Measurements from ENCODE around the gene NAP1L5.

NAP1L5 gene

DNA sequence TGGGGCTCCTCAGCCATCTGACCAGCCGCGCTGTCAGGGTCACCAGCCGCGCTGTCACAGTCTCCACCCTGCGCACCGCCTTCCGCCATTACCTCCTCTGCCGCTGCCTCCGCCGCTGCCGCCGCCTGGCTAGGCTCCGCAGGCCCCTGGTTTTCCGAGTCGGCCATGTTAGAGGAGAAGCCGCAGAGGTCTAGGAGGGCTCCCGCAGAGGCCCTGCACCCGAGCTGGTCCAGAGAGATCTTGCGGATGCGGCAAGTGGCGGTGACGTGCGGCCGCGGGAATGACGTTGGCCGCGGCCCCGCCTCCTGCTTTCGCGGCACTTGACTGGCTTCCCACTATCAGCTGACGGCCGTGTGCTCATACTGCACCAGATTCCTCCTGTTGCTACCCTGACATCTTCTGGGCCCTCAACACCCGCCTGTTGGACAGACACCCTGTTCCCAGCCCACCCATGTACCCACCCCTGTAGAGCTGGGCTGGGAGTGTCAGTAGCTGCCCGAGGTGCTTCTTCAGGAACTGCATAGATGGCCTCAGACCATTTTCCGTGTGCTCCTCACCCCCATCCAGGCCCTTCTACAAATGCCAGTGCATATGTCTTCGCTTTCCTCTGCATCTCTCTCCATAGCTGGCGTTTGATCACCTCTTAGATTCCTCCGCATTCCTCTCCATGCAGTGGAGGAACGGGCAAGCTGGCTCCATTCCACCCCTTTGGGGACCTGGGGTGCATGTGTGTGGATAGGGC lies at the start of gene NAP1L5:
NAP1L5 (minus strand) TSS at position 242 of the 742 bp plus-strand sequence; CDS start at position 167, 75 bp downstream.
- TF ChIP-seq ZNF274 (IDR thresholded peaks at IDR 0.05; ENCODE audit: low read depth, low read length) = no peak
- peak within 1 kb of the TSS; percentile 52; the same call in 1 of the 2 replicates for H3K4me3 ChIP-seq (ENCODE audit: low read length)

- no peak overlapping the region for H3K4me3 ChIP-seq (ENCODE audit: low read length)
- TF ChIP-seq ZNF274 (IDR thresholded peaks at IDR 0.05; ENCODE audit: low read depth, low read length) = no peak
Observed at GRCh38 chr4:88747351-88747750, 49.7 kb upstream of the NAP1L5 start.

DNA sequence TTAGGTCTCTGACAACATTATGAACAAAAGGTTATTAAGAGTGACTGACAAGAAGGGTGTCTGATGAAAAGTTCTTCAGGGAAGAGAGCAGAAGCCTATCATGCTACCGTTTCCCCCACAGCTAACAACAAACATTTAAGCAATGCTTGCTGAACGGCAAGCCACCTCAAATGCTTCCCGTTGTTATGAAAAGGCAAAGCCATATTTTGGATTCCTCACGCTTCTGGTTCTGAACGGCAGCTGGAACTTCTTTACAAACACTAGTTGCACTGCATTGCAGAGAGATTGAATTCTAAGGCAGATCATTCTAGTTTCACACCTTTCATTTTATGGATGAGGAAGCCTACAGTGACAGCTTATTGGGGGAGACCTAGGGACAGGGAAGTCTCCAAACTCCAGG lies 48.6 kb upstream of the NAP1L5 start:
- no peak for TF ChIP-seq ZNF274 (IDR thresholded peaks at IDR 0.05; ENCODE audit: low read depth, low read length)

DNA sequence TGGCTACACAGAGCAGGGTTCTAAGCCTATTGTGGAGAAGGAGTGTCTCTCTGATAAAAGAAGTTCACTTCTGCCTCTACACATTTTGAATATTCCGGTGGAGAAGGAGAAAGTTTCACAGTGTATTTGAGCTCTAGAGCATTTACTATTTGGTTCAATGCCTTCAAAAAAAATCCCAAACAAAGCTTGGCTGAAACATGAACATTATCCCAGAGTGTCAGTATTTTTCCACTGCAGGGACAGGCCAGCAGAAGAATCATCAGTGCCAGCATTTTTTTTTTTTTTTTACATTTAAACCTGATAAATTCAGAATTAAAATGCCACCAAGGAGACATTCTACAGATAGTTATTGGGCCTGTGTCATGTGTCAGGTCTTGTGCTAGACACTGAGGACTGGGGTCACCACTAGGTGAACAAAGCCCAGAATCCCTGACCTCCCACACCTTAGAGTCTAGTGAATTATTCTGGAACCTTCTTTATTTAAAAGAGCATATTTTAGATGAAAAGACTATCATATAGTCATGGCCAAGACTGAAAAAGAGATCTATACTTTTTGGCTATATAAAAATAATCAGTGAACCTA lies 48.0 kb upstream of the NAP1L5 start:
- no peak for TF ChIP-seq ZNF274 (IDR thresholded peaks at IDR 0.05; ENCODE audit: low read depth, low read length)
- no peak overlapping the region for H3K4me3 ChIP-seq (ENCODE audit: low read length)

More for the DNA sequence above, 48.6 kb upstream of the NAP1L5 start:
- no peak overlapping the region for H3K4me3 ChIP-seq (ENCODE audit: low read length)

GRCh38 chr4:88745175-88745574 lies 47.5 kb upstream of the NAP1L5 start:
- no peak for TF ChIP-seq ZNF274 (IDR thresholded peaks at IDR 0.05; ENCODE audit: low read depth, low read length)
- H3K4me3 ChIP-seq (ENCODE audit: low read length) = no peak overlapping the region

GRCh38 chr4:88744609-88745008 lies 47.0 kb upstream of the NAP1L5 start:
- TF ChIP-seq ZNF274 (IDR thresholded peaks at IDR 0.05; ENCODE audit: low read depth, low read length) = no peak
- H3K4me3 ChIP-seq (ENCODE audit: low read length) = no peak overlapping the region

GRCh38 chr4:88743696-88744095 lies 46.1 kb upstream of the NAP1L5 start:
- TF ChIP-seq ZNF274 (IDR thresholded peaks at IDR 0.05; ENCODE audit: low read depth, low read length) = no peak
- H3K4me3 ChIP-seq (ENCODE audit: low read length) = no peak overlapping the region

GRCh38 chr4:88742561-88742960 lies 44.9 kb upstream of the NAP1L5 start:
- no peak overlapping the region for H3K4me3 ChIP-seq (ENCODE audit: low read length)
- no peak for TF ChIP-seq ZNF274 (IDR thresholded peaks at IDR 0.05; ENCODE audit: low read depth, low read length)

DNA sequence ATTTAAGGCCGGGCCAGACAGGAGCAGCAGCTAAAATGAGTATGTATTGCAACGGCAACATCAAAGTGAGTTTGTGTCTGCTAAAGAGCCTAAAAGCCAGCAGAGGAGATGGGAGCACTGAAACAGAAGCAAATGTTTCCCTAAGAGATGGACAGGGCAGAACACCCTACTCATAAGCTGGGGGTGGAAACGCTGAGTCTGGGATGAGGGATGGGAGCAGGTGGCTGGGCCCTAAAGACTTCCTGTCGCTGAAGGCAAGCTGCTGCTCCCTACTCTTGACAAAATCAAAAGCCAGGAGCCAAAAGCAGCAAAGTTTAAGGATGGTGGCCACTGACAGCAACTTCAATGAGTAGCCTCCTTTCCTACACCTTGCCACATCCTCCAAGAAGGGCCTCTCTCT lies 40.6 kb upstream of the NAP1L5 start:
- no peak overlapping the region for H3K4me3 ChIP-seq (ENCODE audit: low read length)
- TF ChIP-seq ZNF274 (IDR thresholded peaks at IDR 0.05; ENCODE audit: low read depth, low read length) = no peak

DNA sequence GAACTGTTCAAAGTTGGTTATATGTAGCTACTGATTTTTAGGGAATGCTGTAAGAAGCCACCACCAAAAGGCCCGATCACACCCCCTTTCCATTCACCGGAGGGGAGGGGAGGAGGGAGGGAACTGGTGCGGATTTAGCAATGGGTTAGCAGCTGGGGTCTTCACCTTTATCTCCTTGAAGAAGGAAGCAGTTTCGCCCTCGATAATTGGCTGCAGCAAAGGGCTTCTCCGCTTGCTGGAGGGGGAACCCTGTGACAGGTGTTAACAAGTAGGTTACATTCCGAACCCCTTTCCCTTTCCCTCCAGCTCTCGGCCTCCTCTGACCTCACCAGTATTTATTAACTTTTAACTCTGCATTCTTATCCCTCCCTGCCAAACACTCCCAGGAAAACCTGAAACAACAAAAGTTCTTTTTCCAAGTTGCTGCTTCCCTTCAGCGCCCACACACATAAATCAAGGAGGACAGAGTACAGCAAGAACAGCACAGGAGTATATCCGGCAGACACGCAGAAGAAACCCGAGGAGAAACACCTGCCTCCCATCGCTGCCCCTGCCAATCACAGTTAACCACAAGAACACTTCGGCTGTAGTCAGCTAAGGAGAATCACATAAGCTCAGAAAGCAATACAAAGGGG lies 39.8 kb upstream of the NAP1L5 start:
- TF ChIP-seq ZNF274 (IDR thresholded peaks at IDR 0.05; ENCODE audit: low read depth, low read length) = no peak
- peak overlapping the region; percentile 9; the same call in 1 of the 2 replicates for H3K4me3 ChIP-seq (ENCODE audit: low read length)

GRCh38 chr4:88736264-88736663 lies 38.6 kb upstream of the NAP1L5 start:
- no peak for TF ChIP-seq ZNF274 (IDR thresholded peaks at IDR 0.05; ENCODE audit: low read depth, low read length)
- H3K4me3 ChIP-seq (ENCODE audit: low read length) = no peak overlapping the region

DNA sequence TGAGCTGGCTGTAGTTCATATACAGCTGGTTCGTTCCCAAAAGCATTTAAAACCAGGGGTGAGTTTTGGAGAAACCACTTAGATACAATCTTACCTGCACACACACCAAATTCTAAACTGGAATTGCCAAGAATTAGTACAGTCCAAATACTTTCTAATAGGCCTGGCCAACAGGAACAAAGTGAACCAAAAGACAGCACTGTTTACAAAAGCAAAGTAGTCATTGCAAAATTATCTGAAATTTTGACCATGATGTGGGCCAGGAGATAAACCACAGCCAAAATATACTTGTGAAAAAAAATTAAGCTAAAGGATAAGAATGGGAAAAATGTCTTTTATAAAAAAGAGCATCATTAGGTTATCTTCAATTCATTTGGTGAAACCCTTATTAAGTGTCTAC lies 37.9 kb upstream of the NAP1L5 start:
- no peak overlapping the region for H3K4me3 ChIP-seq (ENCODE audit: low read length)
- TF ChIP-seq ZNF274 (IDR thresholded peaks at IDR 0.05; ENCODE audit: low read depth, low read length) = no peak

DNA sequence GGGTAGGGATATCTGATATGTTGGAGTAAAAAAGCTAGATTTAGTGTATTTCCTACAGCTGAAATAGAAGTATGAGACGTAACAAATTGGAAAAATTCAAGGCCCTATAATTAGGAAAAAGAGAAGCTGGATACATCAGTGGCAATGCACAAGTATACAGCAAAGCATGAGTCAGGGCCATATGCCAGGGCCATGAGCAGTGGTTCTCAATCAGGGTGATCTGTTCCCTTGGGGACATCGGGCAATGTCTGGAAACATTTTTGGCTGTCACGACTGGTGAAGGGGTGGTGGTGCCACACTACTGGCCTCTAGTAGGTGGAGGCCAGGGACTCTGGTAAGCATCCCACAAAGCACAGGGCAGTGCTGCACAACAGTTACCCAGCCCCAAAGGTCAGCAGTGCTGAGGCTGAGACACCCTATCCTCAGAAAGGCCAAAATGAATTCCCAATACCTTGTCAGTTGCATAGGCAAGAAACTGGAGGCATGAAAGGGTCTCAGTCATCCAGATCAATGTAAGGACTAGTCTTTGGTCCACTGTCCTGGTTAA lies 36.8 kb upstream of the NAP1L5 start:
- H3K4me3 ChIP-seq (ENCODE audit: low read length) = no peak overlapping the region
- no peak for TF ChIP-seq ZNF274 (IDR thresholded peaks at IDR 0.05; ENCODE audit: low read depth, low read length)

GRCh38 chr4:88732714-88733368 lies 35.2 kb upstream of the NAP1L5 start:
- H3K4me3 ChIP-seq (ENCODE audit: low read length) = no peak overlapping the region
- no peak for TF ChIP-seq ZNF274 (IDR thresholded peaks at IDR 0.05; ENCODE audit: low read depth, low read length)
